HG02763 (cell line): Measurements from ENCODE around the gene ARHGAP24.
"Not testable (repeated sequence)": the region's sequence is repeated elsewhere in the genome, so short reads cannot be mapped to it uniquely, and the experiment has no call there.

Experiments used
- ATAC-seq: cut with Tn5 transposase; IDR thresholded peaks from one replicate; pipeline ENCODE4 v1.9.1; 2021; ENCODE audit warnings: mild to moderate bottlenecking, moderate library complexity; ENCODE audit not compliant: unreplicated experiment

Gene ARHGAP24

GRCh38 chr4:85889314-85889713 lies 414.4 kb downstream of the ARHGAP24 start:
- ATAC-seq: no peak

DNA sequence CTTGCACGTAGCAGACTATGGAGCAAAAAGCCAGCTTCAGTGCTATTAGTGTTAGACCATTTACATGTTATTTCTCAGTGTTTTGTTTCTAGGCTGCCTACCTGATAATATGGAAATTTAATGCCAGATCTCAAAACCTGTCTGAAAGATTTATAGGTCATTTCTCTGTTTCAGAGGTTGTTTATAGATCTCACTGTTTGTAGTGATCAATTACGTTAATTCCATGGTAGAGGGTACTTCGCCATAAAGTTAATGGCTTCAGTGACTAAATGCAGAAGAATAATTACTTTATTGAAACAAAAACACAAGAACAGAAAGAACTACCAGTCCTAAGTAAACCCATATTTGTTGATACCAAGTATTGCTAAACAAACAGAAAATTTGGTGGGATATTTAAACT lies 420.8 kb downstream of the ARHGAP24 start:
- ATAC-seq: no peak

GRCh38 chr4:85898231-85898630 lies 423.3 kb downstream of the ARHGAP24 start:
- no peak for ATAC-seq

- ATAC-seq: no peak
These were observed 426.6 kb downstream of the ARHGAP24 start for GRCh38 chr4:85901500-85901899.

DNA sequence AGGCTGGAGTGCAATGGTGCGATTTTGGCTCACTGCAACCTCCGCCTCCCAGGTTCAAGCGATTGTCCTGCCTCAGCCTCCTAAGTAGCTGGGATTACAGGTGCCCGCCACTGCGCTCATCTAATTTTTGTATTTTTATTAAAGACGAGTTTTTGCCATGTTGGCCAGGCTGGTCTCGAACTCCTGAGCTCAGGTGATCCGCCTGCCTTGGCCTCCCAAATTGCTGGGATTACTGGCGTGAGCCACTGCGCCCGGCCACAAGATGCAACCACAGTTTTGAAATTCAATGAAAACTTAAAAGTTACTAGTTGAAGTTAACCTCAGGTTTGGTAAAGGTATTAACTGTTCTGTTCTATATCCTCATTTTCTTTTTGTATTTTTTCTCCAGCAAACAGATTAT lies 427.7 kb downstream of the ARHGAP24 start:
- ATAC-seq: not testable (repeated sequence)

DNA sequence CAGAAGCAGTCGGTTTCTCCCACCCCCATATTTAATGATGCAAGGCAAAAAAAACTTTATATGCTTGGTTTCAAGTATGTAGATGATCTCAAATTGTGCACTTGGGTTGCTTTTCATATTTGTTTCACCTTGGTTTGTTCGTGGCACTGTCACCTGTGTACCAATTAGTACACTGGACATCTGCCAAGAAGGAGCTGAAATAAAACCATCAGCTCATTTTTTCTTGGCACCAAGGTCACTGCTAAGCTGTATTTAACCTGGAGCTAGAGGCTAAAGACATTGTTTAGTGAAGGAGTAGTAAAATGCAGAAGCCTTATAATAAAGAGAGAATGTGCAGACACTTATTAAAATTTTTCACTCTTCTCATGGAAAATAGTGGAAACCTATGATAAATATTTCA lies 430.8 kb downstream of the ARHGAP24 start:
- ATAC-seq: no peak

DNA sequence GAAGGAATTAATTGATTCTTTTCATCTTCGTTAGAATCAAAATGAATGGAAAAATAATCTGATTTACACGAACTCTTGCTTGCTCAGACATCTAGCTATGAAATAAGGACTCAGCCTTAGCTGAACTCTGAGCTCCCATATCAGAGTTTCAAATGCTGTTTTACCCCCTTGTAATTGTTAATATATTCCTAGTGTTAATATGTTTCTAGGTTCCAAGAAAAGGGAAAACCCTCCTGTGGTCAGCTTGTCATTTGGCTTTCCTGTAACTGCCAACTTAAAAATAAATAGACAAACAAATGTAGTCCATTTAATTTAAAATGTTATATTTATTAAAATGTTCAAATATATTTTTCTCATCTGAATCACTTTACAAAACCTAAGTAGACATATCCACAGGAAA lies 432.1 kb downstream of the ARHGAP24 start:
- ATAC-seq: no peak

- no peak for ATAC-seq
These were observed 434.9 kb downstream of the ARHGAP24 start for GRCh38 chr4:85909851-85910250.

GRCh38 chr4:85910985-85911384 lies 436.0 kb downstream of the ARHGAP24 start:
- ATAC-seq: no peak

DNA sequence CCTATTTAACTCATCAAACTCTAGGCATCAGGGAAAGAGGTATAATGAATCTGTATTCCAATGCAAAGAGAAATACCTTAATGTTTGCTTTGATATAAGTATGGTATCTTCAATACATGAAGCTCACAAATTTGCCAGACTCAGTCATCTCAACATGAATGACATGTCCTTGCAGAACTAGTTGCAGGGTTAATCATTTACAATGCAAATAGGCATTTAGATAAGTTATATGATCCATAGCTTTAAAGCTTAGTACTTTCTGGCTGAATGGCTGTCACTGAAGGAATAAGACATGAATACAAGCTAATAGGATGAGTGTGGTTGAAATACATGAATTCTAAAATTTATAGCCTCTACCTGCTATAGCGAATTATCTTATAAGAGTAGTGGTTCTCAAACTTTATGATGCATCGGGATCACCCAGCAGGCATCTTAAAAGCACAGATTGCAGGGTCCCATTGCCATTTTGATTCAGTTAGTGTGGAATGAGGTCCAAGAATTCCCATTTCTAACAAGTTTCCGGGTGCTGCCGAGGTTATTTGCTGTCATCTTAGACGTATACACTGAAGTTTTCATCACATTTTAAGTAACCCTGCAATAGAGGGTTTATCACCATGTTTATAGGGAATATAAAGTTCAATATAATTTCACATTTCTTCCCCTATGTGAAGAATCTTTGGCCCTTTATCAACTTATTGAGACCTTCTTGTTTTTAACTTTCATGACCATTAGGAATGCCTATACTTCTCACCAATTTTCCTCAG lies 439.2 kb downstream of the ARHGAP24 start:
- ATAC-seq: no peak

DNA sequence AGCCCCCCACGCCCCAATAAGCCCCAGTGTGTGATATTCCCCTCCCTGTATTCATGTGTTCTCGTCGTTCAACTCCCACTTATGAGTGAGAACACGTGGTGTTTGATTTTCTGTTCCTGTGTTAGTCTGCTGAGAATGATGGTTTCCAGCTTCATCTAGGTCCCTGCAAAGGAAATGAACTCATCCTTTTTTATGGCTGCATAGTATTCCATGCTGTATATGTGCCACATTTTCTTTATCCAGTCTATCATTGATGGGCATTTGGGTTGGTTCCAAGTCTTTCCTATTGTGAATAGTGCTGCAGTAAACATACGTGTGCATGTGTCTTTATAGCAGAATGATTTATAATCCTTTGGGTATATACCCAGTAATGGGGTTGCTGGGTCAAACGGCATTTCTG lies 440.6 kb downstream of the ARHGAP24 start:
- not testable (repeated sequence) for ATAC-seq

DNA sequence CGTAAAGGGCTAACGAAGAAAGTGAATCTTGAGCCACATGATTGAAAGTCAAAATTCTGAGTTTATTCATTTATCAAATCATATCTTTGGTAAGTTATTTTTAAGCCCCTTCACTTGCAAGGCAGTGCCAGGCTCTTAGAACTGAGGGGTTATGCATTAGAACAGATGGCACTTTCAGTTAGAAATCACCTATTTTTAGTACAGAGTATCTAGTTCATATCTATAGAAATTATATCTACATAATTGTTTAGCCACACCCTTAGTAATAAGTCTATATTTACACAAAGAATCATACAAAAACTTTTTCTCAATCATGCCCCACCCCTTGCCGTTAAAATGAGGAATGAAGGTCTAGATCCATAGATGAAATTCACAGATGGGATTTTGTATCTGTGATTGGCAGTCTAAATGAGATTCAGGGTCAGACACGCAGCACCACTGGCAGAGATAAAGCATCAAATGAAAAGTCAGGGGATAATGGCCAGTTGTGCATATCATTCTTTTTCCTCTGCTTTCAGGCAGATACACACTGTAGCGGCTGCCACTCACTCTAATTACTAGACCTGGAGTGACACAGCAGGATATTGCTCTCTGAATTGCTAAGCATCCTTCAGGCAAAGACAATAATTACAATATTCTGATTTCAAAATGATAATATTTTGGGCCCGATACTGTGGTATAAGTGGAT lies 444.4 kb downstream of the ARHGAP24 start:
- ATAC-seq: no peak

DNA sequence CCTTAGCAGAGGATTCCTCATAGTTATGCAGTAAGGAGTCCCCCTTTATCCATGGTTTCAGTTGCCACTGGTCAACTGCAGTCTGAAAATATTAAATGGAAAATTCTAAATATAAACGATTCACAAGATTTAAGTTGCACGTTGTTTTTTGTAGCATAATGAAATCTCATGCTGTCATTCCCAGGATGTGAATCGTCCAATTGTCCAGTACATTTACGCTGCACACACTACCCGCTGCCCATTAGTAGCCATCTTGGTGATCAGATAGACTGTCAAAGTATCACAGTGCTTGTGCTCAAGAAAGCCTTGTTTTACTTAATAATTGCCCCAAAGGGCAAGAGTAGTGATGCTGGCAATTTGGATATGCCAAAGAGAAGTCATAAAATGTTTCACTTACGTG lies 450.1 kb downstream of the ARHGAP24 start:
- no peak for ATAC-seq

- ATAC-seq: peak; percentile 40
These were observed 454.0 kb downstream of the ARHGAP24 start for GRCh38 chr4:85928775-85929591.

DNA sequence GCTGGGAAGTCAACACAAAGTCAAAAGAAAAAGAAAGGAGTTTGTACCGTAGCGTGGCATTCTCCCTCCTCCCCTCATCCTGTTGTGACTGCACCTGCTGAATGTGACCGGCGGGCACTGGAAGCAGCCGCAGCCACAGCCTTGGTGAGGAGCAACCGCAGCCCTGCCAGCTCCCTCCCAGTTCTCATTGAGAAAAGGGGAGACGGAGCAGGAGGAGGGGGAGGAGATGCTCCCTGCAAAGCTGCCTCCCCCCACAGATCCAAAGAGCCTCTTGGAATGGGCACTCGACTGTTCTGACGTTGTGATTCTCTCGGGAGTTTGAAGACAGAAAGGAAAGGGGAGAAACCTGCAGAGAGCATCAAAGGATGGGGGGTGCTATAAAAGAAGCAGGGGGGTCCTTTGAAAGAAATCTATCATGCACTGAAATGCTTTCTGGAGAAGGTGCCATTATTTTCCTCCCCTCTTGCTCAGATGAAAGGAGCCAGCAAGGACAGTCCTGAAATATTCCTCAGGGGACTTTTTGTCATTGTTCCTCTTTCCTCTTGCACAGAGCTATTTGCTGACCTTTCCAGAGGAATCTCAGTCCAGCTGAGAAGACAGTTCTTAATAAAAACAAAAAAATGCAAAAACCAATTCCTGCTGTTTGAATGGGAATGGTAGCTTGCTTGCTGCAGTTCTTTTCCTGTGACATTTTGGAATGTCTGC lies 455.2 kb downstream of the ARHGAP24 start:
- no peak for ATAC-seq

DNA sequence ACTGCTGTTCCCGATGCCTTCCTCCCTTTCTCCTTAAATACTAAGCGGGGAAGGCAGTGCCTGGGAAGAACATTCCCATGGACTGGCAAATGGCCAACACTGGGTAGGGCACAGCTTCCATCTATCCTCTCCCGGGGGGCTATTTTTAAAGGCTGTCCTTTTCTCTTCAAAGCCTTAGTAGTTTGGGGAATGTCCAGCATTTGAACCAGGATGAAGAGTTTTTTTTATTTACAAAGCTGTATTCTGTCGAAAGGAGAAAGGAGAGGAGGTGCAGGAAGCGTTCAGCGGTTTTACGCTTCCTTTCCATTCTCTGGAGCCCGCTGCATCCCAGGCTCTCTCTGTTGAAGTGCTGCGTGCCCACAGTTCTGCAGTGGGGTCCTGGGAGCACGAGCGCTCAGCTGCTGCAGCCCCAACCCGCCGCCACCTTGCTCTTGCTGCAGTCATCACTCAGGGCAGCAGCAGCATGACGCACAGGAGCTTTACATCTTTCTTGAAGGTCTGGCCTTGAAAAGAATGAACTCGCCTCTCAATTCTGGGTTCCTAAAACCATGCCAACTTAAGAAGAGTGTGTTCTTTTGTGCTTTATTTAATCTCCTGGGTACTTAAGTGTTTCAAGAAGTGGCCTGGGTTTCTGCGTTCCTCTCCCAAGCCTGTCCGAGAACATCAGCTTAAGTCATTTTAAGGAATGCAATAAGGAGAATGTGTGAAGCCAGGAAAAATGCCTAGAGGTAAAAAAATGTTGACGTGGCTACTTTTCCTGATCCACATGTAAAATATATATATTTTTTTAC lies 457.7 kb downstream of the ARHGAP24 start:
- ATAC-seq: no peak

- ATAC-seq: no peak
These were observed 458.3 kb downstream of the ARHGAP24 start for GRCh38 chr4:85933291-85933640.

DNA sequence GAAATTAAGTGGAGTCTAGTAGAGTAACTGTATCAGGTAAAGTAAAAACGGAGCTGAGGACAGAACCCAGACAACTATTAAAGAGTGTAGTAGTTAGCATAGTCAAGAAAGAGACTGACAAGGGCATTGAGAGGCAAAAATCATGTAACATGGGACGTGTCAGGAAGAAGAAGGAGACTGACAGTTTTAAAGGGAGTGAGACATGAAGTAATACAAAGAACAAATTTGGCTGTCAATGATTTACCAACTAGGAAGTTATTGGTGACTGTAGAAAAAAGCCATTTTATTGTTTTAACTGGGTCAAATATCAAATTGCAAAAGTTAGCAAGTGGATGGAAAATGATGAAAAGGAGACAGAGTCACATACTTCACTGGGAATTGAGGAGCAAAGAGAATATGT lies 462.6 kb downstream of the ARHGAP24 start:
- no peak for ATAC-seq

GRCh38 chr4:85938062-85938461 lies 463.1 kb downstream of the ARHGAP24 start:
- no peak for ATAC-seq

GRCh38 chr4:85938902-85939301 lies 464.0 kb downstream of the ARHGAP24 start:
- ATAC-seq: no peak
